ENCODE data around the gene GSG1L2.

GSG1L2 gene

GRCh38 chr17:9776911-9777310 lies 45.0 kb downstream of the GSG1L2 start:
- Histone ChIP-seq H3K27ac (no peak overlapping the region), H3K36me3 (no peaks in the 10 kb centered on the region), H3K27me3 (no peaks in the 10 kb centered on the region), H3K4me2 (no peak overlapping the region), H3K4me1 (no peaks in the 10 kb centered on the region), H3K9ac (no peak overlapping the region), H4K20me1 (no peaks in the 10 kb centered on the region), H3K4me3 (no peak overlapping the region), H3K9me3 (0 out of 2 replicates have a peak, but pooled peaks cover 5% of the 10 kb centered on the region)
- no peak for TF ChIP-seq Cebpa-rat (IDR thresholded peaks at IDR 0.05)

- H3K27me3 ChIP-seq, result no peaks in the 10 kb centered on the region
- H3K9me3 ChIP-seq, result 0 out of 2 replicates have a peak, but pooled peaks cover 5% of the 10 kb centered on the region
- TF ChIP-seq Cebpa-rat (IDR thresholded peaks at IDR 0.05), result no peak
These were observed 49.2 kb downstream of the GSG1L2 start for GRCh38 chr17:9772658-9773057.

GRCh38 chr17:9771465-9771864 lies 50.4 kb downstream of the GSG1L2 start:
- Histone ChIP-seq H3K4me3 (no peak overlapping the region), H3K9me3 (0 out of 2 replicates have a peak, but pooled peaks cover 5% of the 10 kb centered on the region), H3K4me1 (peaks cover 20% of the 10 kb centered on the region), H3K36me3 (no peaks in the 10 kb centered on the region), H3K4me2 (no peak overlapping the region), H3K27ac (no peak overlapping the region), H4K20me1 (no peaks in the 10 kb centered on the region), H3K27me3 (no peaks in the 10 kb centered on the region), H3K9ac (no peak overlapping the region)
- TF ChIP-seq Cebpa-rat (IDR thresholded peaks at IDR 0.05), result no peak

More at GRCh38 chr17:9772658-9773057, 49.2 kb downstream of the GSG1L2 start:
- Histone ChIP-seq H3K4me2 (no peak overlapping the region), H3K27ac (no peak overlapping the region), H3K36me3 (no peaks in the 10 kb centered on the region), H3K4me1 (peaks cover 8% of the 10 kb centered on the region), H3K4me3 (no peak overlapping the region), H3K9ac (no peak overlapping the region), H4K20me1 (no peaks in the 10 kb centered on the region)

GRCh38 chr17:9769036-9769695 lies 52.7 kb downstream of the GSG1L2 start:
- no peak overlapping the region for H3K4me2 ChIP-seq
- no peaks in the 10 kb centered on the region for H3K9me3 ChIP-seq
- H4K20me1 ChIP-seq, result no peaks in the 10 kb centered on the region
- no peaks in the 10 kb centered on the region for H3K27me3 ChIP-seq
- H3K36me3 ChIP-seq, result no peaks in the 10 kb centered on the region
- no peak overlapping the region for H3K9ac ChIP-seq
- TF ChIP-seq Cebpa-rat (IDR thresholded peaks at IDR 0.05), result no peak
- H3K4me1 ChIP-seq, result peaks cover 25% of the 10 kb centered on the region
- no peak overlapping the region for H3K27ac ChIP-seq
- H3K4me3 ChIP-seq, result no peak overlapping the region

GRCh38 chr17:9768381-9768934 lies 53.4 kb downstream of the GSG1L2 start:
- no peaks in the 10 kb centered on the region for H4K20me1 ChIP-seq
- no peak overlapping the region for H3K4me3 ChIP-seq
- H3K27me3 ChIP-seq, result no peaks in the 10 kb centered on the region
- no peak overlapping the region for H3K9ac ChIP-seq
- H3K9me3 ChIP-seq, result no peaks in the 10 kb centered on the region
- no peak overlapping the region for H3K4me2 ChIP-seq
- no peak for TF ChIP-seq Cebpa-rat (IDR thresholded peaks at IDR 0.05)
- H3K36me3 ChIP-seq, result no peaks in the 10 kb centered on the region
- H3K4me1 ChIP-seq, result peaks cover 25% of the 10 kb centered on the region
- H3K27ac ChIP-seq, result no peak overlapping the region

DNA sequence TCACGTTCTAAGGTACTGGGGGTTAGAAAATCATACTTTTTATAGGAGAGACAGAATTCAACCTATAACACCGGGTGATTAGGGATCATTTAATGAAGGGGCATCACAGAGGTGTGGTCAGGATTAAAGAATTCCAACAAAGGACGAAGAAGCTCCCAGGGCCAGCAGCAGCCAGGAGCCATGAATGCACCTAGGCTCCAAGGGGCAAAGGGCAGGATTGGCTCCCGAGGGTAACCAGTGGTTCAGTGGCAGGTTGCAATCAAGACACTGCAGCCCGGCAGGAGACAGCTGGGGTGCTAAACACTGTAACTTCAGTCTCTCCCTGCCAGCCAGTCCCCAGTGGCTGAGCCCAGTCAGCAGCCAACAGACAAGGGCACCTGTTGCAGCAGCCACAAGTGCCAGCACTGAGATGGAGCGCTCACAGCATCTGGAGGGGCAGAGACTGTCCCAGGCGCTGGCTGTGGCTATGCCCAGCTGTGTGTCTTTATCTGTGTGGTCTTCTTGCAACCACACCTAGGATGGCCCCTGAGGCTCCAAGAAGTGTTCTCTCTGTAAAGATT lies 54.4 kb downstream of the GSG1L2 start:
- Histone ChIP-seq H3K9me3 (no peaks in the 10 kb centered on the region), H3K27me3 (no peaks in the 10 kb centered on the region), H3K9ac (no peak overlapping the region), H3K36me3 (no peaks in the 10 kb centered on the region), H4K20me1 (no peaks in the 10 kb centered on the region), H3K4me1 (peaks cover 25% of the 10 kb centered on the region), H3K4me3 (no peak overlapping the region), H3K4me2 (peak overlapping the region; percentile 35), H3K27ac (0 out of 2 replicates have a peak overlapping the region, but pooled peaks have one; percentile 22)
- no peak for TF ChIP-seq Cebpa-rat (IDR thresholded peaks at IDR 0.05)

GRCh38 chr17:9766970-9767369 lies 54.9 kb downstream of the GSG1L2 start:
- Histone ChIP-seq H3K36me3 (no peaks in the 10 kb centered on the region), H3K4me1 (peaks cover 28% of the 10 kb centered on the region), H3K4me2 (peak overlapping the region; percentile 35), H4K20me1 (no peaks in the 10 kb centered on the region), H3K9ac (no peak overlapping the region), H3K27me3 (no peaks in the 10 kb centered on the region), H3K4me3 (no peak overlapping the region), H3K9me3 (no peaks in the 10 kb centered on the region), H3K27ac (no peak overlapping the region)
- no peak for TF ChIP-seq Cebpa-rat (IDR thresholded peaks at IDR 0.05)

DNA sequence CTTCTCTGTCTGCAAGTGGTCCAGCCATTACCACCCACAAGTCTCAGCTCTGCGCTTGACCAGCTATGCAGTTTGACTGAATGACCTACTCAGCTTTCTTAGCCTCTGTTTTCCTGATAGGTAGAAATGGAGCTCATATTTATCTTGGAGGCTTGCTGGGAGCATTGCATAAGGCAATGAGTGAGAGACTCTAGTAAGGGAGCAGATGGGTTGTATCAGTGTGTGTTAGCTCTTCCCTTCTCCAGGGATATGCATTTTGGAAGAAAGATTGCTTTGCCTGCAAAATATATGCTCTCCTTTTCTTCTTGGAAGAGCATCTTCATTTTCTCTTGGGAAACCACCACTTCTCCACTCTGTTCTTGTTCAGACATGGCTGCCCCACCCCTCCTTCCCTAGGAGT lies 56.6 kb downstream of the GSG1L2 start:
- H3K4me3 ChIP-seq, result no peak overlapping the region

DNA sequence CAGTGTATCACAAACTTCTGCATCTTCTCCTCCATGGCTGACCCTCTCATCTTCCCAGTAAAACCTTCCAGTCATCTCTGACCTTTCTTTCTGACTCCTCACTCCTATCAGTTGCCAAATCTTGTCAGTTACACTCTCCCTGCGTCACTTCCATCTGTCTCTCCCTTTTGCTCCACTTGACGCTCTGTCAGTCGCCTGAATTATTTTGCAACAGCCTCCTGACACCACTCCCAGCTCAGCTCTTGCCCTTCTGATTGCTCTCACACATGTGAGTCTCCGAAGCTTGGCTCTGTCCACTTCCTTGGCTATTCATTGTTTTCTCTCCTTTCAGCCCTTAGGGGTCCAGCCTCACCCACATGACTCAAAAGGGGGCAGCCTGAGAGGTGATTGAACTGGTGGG lies 58.2 kb downstream of the GSG1L2 start:
- Histone ChIP-seq H4K20me1 (no peaks in the 10 kb centered on the region), H3K36me3 (no peaks in the 10 kb centered on the region), H3K27ac (no peak overlapping the region), H3K4me1 (peaks cover 30% of the 10 kb centered on the region), H3K27me3 (no peaks in the 10 kb centered on the region), H3K4me2 (no peak overlapping the region), H3K9me3 (no peaks in the 10 kb centered on the region), H3K4me3 (no peak overlapping the region), H3K9ac (no peak overlapping the region)
- TF ChIP-seq Cebpa-rat (IDR thresholded peaks at IDR 0.05), result no peak

More for the DNA sequence above, 56.6 kb downstream of the GSG1L2 start:
- no peaks in the 10 kb centered on the region for H4K20me1 ChIP-seq
- no peak overlapping the region for H3K9ac ChIP-seq
- H3K27me3 ChIP-seq, result no peaks in the 10 kb centered on the region
- H3K9me3 ChIP-seq, result no peaks in the 10 kb centered on the region
- H3K4me2 ChIP-seq, result no peak overlapping the region
- TF ChIP-seq Cebpa-rat (IDR thresholded peaks at IDR 0.05), result no peak
- H3K4me1 ChIP-seq, result peaks cover 30% of the 10 kb centered on the region
- no peaks in the 10 kb centered on the region for H3K36me3 ChIP-seq
- no peak overlapping the region for H3K27ac ChIP-seq

DNA sequence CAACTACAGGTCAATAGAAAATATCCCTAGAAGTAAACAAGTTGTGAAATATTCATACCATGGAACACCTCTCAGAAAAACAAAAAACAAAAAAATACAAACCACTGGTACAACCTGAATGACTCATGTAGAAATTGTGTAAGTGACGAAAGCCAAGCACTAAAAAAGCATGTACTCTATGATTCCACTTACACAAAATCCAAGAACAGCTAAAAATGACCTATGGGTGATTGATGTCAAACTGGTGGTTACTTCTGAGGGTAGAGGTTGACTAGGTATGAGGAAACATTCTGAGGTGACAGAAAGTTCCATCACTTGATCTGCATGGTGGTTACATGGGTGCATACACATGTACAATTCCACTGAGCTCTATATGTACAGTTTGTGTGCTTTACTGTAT lies 61.6 kb downstream of the GSG1L2 start:
- Histone ChIP-seq H3K4me2 (no peak overlapping the region), H3K9me3 (no peaks in the 10 kb centered on the region), H3K4me3 (no peak overlapping the region), H3K27me3 (no peaks in the 10 kb centered on the region), H3K27ac (no peak overlapping the region), H4K20me1 (no peaks in the 10 kb centered on the region), H3K36me3 (no peaks in the 10 kb centered on the region), H3K4me1 (peaks cover 5% of the 10 kb centered on the region; the same call in 1 of the 2 replicates), H3K9ac (no peak overlapping the region)
- TF ChIP-seq Cebpa-rat (IDR thresholded peaks at IDR 0.05), result no peak
